ENCODE results near the gene GDPD2. TPM values are rescaled to one million over a fixed set of nuclear protein-coding genes. Genes with fewer than 3 reads are reported as not detected.

GDPD2 gene
- total and polyA plus RNA-seq, 2 donors (not counting 3 experiments of a cell fraction or from before 2014, with no cell fraction given), result 0.08 to 0.29 TPM

GRCh38 chrX:70386235-70386634, 36.9 kb upstream of the GDPD2 start:
- intact Hi-C loops (cut with micrococcal nuclease), result no loop called here
- FAIRE-seq, result no peak

More at GRCh38 chrX:70386235-70386634, 36.9 kb upstream of the GDPD2 start:
- Histone ChIP-seq H2AFZ (ENCODE audit: low read depth, low read length) (no peak overlapping the region), H3K27me3 (ENCODE audit: control insufficient read depth in 2 of 2, insufficient read depth in 2 of 2, low read length in 2 of 2) (no peaks in the 10 kb centered on the region), H3K36me3 (ENCODE audit: control insufficient read depth in 2 of 2, extremely low read depth in 1 of 2, insufficient read depth in 2 of 2, low read length in 2 of 2) (no peaks in the 10 kb centered on the region), H3K4me3 (replicated peaks in 1 of 3; ENCODE audit: insufficient read depth in 1 of 3, low read depth in 1 of 3, low read length in 3 of 3) (no peak overlapping the region), H3K27ac (ENCODE audit: insufficient read depth, low read depth, low read length) (no peak overlapping the region), H4K20me1 (replicated peaks; ENCODE audit: control insufficient read depth, extremely low read depth, insufficient read depth, low read length) (no peaks in the 10 kb centered on the region), H3K9me1 (replicated peaks; ENCODE audit: control insufficient read depth, extremely low read depth, insufficient read depth, low read length) (no peaks in the 10 kb centered on the region), H3K4me2 (ENCODE audit: insufficient read depth, low read length) (no peak overlapping the region), H3K79me2 (ENCODE audit: control insufficient read depth, insufficient read depth, low read length) (no peaks in the 10 kb centered on the region), H3K9me3 (replicated peaks; ENCODE audit: control insufficient read depth, insufficient read depth, low read length) (no peaks in the 10 kb centered on the region), H3K9ac (replicated peaks; ENCODE audit: extremely low read depth, insufficient read depth, low read length) (no peak overlapping the region), H3K4me1 (ENCODE audit: control insufficient read depth, extremely low read depth, insufficient read depth, low read length) (no peaks in the 10 kb centered on the region)
- ChIA-PET CTCF (no interaction called here), POLR2A (no interaction called here)
- no peak for DNase-seq (ENCODE audit: low read depth, low spot score)
- TF ChIP-seq MYC (IDR thresholded peaks at IDR 0.05; ENCODE audit: low read depth, low read length), result no peak
- no peak for TF ChIP-seq JUN (IDR thresholded peaks at IDR 0.05; ENCODE audit: borderline replicate concordance, insufficient read depth, insufficient read length, low read depth)
- TF ChIP-seq MAX (IDR thresholded peaks at IDR 0.05; ENCODE audit: insufficient read depth, insufficient read length), result no peak
- no peak for TF ChIP-seq POLR2AphosphoS5 (IDR thresholded peaks at IDR 0.05; ENCODE audit: insufficient read depth, low read depth, low read length)
- no peak for TF ChIP-seq EZH2 (IDR thresholded peaks at IDR 0.05; ENCODE audit: borderline replicate concordance, low read depth, low read length, severe bottlenecking)
- no peak for TF ChIP-seq FOS (IDR thresholded peaks at IDR 0.05; ENCODE audit: borderline replicate concordance, insufficient read depth, low read length)
- TF ChIP-seq POLR2A (IDR thresholded peaks at IDR 0.05; ENCODE audit: low read depth, low read length), result no peak
- TF ChIP-seq GATA2 (IDR thresholded peaks at IDR 0.05; ENCODE audit: insufficient read depth, insufficient read length, low read depth, low read length), result no peak
- TF ChIP-seq, protein P1, sequence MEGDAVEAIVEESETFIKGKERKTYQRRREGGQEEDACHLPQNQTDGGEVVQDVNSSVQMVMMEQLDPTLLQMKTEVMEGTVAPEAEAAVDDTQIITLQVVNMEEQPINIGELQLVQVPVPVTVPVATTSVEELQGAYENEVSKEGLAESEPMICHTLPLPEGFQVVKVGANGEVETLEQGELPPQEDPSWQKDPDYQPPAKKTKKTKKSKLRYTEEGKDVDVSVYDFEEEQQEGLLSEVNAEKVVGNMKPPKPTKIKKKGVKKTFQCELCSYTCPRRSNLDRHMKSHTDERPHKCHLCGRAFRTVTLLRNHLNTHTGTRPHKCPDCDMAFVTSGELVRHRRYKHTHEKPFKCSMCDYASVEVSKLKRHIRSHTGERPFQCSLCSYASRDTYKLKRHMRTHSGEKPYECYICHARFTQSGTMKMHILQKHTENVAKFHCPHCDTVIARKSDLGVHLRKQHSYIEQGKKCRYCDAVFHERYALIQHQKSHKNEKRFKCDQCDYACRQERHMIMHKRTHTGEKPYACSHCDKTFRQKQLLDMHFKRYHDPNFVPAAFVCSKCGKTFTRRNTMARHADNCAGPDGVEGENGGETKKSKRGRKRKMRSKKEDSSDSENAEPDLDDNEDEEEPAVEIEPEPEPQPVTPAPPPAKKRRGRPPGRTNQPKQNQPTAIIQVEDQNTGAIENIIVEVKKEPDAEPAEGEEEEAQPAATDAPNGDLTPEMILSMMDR (IDR thresholded peaks at IDR 0.05; ENCODE audit: extremely low read depth in 1 of 2, insufficient read depth in 1 of 2, low read depth in 1 of 2, low read length in 2 of 2), result no peak
- no TSS peak for BruUV-seq (replicated peaks)
- dilution Hi-C loops (cut with MboI; ENCODE audit: extremely low pct_ligation_motif_present, low sequenced_read_pairs), result no loop called here
